SJCRH30 (cell line): Measurements from ENCODE around the gene RORC. TPM values are rescaled to one million over a fixed set of nuclear protein-coding genes. Genes with fewer than 3 reads are reported as not detected.

Experiments used
- DNase-seq, 2 experiments: peaks; one replicate each; pipeline ENCODE4 v3.0.0-alpha.2; 2015 to 2020
- H3K27ac ChIP-seq: fragments of 250-450 bp; sonication (Bioruptor Pico); 2 replicates; pipeline ENCODE4 v1.5.1; 2020; ENCODE audit warnings: mild to moderate bottlenecking, moderate library complexity
- H3K27me3 ChIP-seq: fragments of 250-450 bp; sonication (Bioruptor Pico); 2 replicates; pipeline ENCODE4 v1.5.1; 2020; ENCODE audit warnings: mild to moderate bottlenecking, moderate library complexity
- H3K36me3 ChIP-seq: fragments of 250-450 bp; sonication (Bioruptor Pico); 2 replicates; pipeline ENCODE4 v1.5.1; 2020; ENCODE audit warnings: mild to moderate bottlenecking, moderate library complexity
- H3K4me1 ChIP-seq: fragments of 250-450 bp; sonication (Bioruptor Pico); 2 replicates; pipeline ENCODE4 v1.5.1; 2020; ENCODE audit warnings: mild to moderate bottlenecking, moderate library complexity
- H3K4me3 ChIP-seq: fragments of 250-450 bp; sonication (Bioruptor Pico); 2 replicates; pipeline ENCODE4 v1.5.1; 2020; ENCODE audit warnings: mild to moderate bottlenecking, moderate library complexity
- H3K9me3 ChIP-seq: fragments of 250-450 bp; sonication (Bioruptor Pico); replicated peaks from 2 replicates; pipeline ENCODE4 v1.5.1; 2020; ENCODE audit warnings: mild to moderate bottlenecking, moderate library complexity
- total RNA-seq: library from RNA; depleted of rRNA; stranded (reverse); fragments of >200 nt; shearing (Covaris generic); gene quantifications from 2 replicates; pipeline ENCODE4 v1.2.3, GENCODE V29; 2014

The RORC gene
- total RNA-seq, 1 experiment from 2014 or later = not detected

DNA sequence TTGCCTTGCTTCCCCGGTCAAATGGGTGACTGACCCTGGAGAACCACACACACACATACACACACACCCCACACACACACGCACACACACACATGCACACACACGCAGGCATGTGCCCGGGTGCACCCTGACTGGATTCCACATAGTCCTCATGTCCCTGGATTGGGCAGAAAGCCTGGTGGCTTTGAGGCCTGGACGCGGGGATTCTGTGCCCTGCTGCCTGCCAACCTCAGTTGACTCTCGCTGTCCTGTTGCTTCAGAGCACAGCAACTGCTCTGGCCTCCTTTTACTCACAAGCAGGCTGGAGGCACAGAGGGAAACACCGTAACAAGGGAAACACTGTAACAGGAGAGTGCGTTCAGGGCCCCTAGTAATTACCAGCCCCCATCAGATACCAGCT is 6.4 kb downstream of the RORC start:
- DNase-seq = no peak
- Histone ChIP-seq H3K27ac (no peak overlapping the region), H3K27me3 (no peaks in the 10 kb centered on the region; the same call in 1 of the 2 replicates), H3K36me3 (no peaks in the 10 kb centered on the region), H3K4me3 (no peak overlapping the region), H3K4me1 (no peaks in the 10 kb centered on the region), H3K9me3 (no peaks in the 10 kb centered on the region)

DNA sequence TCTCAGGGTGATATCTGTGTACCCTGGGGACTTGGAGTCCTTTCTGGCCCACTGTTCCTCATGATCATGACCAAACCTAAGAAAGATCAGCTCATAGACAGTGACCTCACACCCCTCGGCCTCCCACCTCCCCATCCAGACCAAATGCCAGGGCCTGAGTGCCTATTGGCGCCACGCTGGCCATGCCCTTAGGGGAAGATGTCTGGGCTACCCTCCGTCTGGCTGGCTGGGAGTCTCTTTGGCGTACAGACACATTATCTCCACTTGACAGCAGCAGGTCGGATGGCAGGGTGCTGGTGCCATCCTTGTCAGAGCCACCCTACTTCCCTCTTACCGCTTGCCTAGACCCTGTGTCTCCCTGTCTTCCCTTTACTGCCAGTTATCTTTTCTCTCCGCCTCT is 8.4 kb downstream of the RORC start:
- H3K4me1 ChIP-seq = no peaks in the 10 kb centered on the region
- no peaks in the 10 kb centered on the region for H3K9me3 ChIP-seq
- H3K36me3 ChIP-seq = no peaks in the 10 kb centered on the region
- H3K4me3 ChIP-seq = no peak overlapping the region
- H3K27ac ChIP-seq = no peak overlapping the region
- H3K27me3 ChIP-seq = no peaks in the 10 kb centered on the region; the same call in 1 of the 2 replicates
- DNase-seq = no peak

DNA sequence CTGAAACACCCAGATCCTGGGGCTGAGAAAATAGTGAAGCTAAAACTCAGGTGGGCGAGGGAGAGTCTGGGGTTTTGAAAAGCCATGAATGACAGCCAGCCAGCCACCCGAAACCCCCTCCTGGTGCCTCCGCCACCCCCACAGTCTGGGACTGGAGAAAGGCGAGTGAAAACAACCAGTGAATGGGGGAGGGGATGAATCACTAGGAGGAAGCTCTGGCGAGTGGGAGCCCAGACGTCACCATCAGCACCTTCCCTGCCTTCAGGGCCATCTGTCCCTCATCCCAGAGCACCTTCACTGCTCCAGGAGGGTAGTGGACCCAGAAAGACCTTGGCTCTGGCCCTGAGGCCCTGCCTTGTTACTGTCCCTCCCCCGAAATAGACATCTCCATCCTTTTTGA is 9.2 kb downstream of the RORC start:
- Histone ChIP-seq H3K27ac (no peak overlapping the region), H3K4me3 (no peak overlapping the region)

DNA sequence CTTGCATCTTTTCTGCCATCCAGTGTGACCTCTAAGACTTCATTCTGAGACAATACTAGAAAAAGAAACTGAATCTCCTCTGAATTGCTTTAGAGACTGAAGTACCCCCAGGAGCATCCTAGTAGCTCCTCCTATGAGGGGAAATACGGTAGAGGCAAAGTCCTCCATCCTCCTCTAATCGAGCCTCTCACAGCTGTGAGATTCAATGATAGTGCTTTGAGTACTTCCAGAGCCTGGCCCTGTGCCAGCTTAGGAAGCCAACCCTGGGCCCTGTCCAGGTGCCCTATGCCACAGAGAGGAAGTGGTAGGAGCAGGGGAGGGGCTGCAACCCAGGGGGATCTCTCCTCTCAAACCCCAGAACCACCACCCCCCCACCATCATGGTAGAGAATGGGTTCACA is 10.7 kb downstream of the RORC start:
- peaks cover 6% of the 10 kb centered on the region; the same call in 1 of the 2 replicates for H3K27me3 ChIP-seq
- no peak overlapping the region for H3K27ac ChIP-seq
- H3K9me3 ChIP-seq = no peaks in the 10 kb centered on the region
- H3K36me3 ChIP-seq = no peaks in the 10 kb centered on the region
- H3K4me3 ChIP-seq = no peak overlapping the region
- H3K4me1 ChIP-seq = no peaks in the 10 kb centered on the region
- peak in 1 of 2 experiments; percentile 27 for DNase-seq

More for the DNA sequence above, 9.2 kb downstream of the RORC start:
- H3K36me3 ChIP-seq = no peaks in the 10 kb centered on the region
- H3K27me3 ChIP-seq = peaks cover 4% of the 10 kb centered on the region; the same call in 1 of the 2 replicates
- H3K9me3 ChIP-seq = no peaks in the 10 kb centered on the region
- no peaks in the 10 kb centered on the region for H3K4me1 ChIP-seq
- no peak for DNase-seq

DNA sequence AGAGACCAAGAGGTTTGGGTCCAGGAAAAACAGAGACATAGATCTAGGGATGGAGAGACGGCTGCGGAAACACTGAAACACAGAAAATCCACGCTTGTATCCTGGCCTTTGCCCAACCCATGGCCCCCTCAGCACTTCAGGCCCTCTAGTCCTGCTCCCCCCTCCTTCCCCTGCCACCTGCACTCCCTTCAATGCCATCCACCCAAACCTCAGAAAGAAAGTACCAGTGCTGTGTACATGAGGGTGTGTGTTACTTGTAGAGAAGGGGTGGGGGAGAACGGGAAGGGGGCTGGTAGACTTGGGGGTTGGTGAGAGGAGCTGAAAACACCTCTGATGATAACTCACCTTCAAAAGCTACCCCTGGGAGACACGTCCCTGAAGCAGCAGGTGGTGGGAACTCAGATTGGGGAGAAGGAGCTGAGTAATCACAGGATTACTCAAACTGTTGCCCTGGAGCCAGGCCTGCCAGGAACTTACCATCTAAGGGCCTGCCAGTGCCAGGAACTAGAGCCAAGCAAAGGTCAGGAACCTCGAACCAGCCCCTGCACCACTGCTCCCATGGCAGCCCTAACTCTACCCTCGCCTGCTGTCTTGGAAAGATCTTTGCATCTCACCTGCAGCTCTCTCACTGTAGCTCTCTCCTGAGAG is 11.5 kb downstream of the RORC start:
- no peak for DNase-seq
- H3K27me3 ChIP-seq = peaks cover 6% of the 10 kb centered on the region; the same call in 1 of the 2 replicates
- H3K4me1 ChIP-seq = no peaks in the 10 kb centered on the region
- no peak overlapping the region for H3K27ac ChIP-seq
- no peaks in the 10 kb centered on the region for H3K9me3 ChIP-seq
- no peaks in the 10 kb centered on the region for H3K36me3 ChIP-seq
- no peak overlapping the region for H3K4me3 ChIP-seq

DNA sequence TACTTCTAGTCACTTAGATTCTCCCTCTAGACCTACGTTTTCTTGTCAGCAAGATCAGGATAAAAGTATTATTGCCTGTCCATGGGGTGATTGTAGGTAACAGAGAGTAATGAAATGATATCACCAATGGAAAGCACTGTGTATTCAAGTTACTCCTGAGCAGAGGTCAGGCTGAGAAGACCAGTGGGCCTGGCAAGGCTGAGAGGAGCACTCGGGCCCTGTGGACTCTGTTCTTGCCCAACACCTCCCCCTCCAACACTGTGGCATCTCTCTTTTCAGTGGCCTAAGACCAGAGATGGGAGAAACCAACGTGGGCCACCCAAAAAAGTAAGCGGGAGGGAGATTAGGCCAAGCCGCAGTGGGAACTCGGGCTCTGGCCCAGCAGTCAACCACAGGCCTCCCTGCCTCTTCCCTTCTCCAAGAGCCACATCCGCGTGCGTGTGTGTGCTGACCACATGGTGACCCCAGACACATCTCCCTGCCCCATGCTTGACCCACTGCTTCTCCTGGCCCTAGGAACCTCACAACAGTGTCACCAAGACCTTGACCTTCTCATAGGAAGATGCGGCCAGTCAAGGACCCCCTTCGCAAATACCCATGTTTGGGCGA is 12.3 kb downstream of the RORC start:
- Histone ChIP-seq H3K9me3 (no peaks in the 10 kb centered on the region), H3K4me1 (no peaks in the 10 kb centered on the region), H3K36me3 (no peaks in the 10 kb centered on the region), H3K27ac (no peak overlapping the region), H3K4me3 (no peak overlapping the region), H3K27me3 (peaks cover 6% of the 10 kb centered on the region; the same call in 1 of the 2 replicates)
- no peak for DNase-seq

DNA sequence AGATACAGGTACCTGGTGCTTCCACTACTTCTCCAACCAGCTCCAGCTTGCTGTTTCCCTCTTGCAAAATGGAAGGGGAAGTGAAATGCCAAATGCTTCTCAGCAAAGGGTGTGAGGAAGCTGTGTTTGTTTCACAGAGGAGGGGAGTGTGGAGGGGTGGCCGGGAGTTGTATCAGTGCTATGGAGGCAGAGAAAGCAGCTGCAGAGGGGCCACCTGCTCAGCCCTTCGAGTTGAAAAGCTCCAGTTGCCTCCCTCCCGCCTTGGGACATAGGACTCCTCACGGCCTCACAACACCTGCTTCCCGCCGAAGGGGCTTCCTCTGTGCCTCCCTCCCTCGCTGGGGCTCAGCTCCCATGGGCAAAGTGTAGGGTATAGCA is 14.3 kb downstream of the RORC start:
- no peak overlapping the region for H3K4me3 ChIP-seq
- H3K9me3 ChIP-seq = no peaks in the 10 kb centered on the region
- peak; percentile 37 to 61 for DNase-seq
- no peak overlapping the region for H3K27ac ChIP-seq
- peaks cover 6% of the 10 kb centered on the region; the same call in 1 of the 2 replicates for H3K27me3 ChIP-seq
- H3K4me1 ChIP-seq = no peaks in the 10 kb centered on the region
- no peaks in the 10 kb centered on the region for H3K36me3 ChIP-seq

DNA sequence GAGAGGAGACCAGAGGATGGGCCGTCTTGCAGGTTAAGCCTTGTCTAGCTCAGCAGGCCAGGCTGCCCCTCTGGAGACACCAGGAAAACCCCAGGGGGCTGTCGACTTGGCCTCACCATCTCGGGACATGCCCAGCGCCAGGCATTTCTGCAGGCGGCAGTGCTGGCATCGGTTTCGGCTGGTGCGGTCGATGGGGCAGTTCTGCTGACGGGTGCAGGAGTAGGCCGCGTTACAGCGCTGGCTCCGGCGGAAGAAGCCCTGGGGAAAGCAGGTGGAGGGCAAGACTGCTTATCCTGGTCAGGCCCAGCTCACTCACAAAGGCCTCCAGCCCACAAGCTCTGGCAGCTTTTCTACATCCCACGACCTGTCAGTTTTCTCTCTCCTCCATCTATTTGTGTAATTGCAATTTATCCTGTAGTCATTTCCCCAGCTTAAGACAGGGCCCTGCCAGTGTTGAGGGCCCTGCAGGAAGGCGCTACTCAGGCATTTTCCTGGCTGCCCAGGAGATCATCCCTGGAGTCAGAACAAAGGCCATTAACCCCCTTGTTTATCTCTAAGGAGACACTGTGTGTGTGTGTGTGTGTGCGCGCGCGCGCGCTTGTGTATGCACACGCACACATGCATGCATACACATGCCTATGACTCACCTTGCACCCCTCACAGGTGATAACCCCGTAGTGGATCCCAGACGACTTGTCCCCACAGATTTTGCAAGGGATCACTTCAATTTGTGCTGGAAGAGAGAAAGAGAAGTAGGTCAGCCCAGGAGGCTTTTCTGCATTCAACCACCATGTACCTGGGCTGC is 14.9 kb downstream of the RORC start:
- H3K27ac ChIP-seq = no peak overlapping the region
- H3K27me3 ChIP-seq = peaks cover 6% of the 10 kb centered on the region; the same call in 1 of the 2 replicates
- no peaks in the 10 kb centered on the region for H3K36me3 ChIP-seq
- H3K9me3 ChIP-seq = no peaks in the 10 kb centered on the region
- no peak overlapping the region for H3K4me3 ChIP-seq
- no peak for DNase-seq
- H3K4me1 ChIP-seq = no peaks in the 10 kb centered on the region

DNA sequence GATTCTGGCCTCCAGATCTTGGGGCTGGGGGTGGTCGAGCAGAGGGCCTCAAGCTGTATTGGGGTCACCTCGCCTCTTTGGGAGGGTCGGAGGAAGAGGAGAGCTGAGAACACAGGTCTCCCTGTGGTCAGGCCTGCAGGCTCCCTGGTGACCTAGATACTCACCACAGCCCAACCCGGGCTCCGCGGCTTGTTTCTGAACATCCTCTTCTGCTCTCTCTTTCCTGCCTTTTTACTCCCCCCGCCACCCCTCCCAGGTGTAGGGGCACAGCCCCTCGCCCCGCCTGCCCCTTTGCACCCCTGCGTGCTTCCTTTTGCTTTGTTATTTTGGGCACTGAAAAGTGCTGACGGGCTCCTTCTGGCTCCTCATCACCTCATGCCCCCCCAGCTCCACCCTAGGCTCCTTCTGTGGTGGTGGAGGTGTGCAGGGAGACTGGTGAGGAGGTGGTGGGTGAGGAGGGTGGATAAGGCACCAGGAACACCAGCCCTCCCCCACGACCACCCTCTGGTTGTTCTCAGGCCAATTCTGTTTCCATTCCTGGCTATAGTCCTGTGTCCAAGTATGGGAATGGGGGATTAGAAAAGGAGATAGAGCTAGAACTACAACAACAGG is 15.8 kb downstream of the RORC start:
- H3K4me3 ChIP-seq = no peak overlapping the region
- 0 out of 2 replicates have a peak, but pooled peaks cover 2% of the 10 kb centered on the region for H3K4me1 ChIP-seq
- H3K27me3 ChIP-seq = peaks cover 6% of the 10 kb centered on the region; the same call in 1 of the 2 replicates
- H3K36me3 ChIP-seq = no peaks in the 10 kb centered on the region
- H3K9me3 ChIP-seq = no peaks in the 10 kb centered on the region
- DNase-seq = no peak
- no peak overlapping the region for H3K27ac ChIP-seq

DNA sequence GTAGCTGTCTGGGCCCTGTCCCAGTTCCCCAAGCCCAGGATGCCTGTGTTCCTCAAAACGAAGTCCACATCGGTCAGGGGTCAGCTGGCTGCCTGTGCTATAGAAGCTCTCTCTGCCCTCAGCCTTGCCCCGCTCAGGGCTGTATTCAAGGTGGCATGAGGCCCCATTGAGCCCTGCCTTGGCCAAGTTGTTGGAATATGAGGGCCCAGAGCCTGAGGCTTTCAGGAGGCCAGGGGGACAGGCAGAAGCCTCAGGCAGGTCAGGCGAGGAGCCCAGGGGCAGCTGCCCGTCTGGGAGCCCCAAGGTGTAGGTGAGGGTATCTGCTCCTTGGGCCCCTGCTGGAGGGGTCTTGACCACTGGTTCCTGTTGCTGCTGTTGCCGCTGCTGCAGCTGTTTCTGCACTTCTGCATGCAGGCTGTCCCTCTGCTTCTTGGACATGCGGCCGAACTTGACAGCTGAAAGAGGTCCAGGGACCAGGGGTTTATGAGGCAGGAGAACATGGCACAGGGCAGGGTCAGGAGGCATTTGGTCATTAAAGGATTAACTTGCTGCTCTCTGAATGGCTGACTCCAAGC is 16.5 kb downstream of the RORC start:
- Histone ChIP-seq H3K4me1 (0 out of 2 replicates have a peak, but pooled peaks cover 2% of the 10 kb centered on the region), H3K27ac (no peak overlapping the region), H3K9me3 (no peaks in the 10 kb centered on the region), H3K36me3 (no peaks in the 10 kb centered on the region), H3K4me3 (no peak overlapping the region), H3K27me3 (peaks cover 6% of the 10 kb centered on the region; the same call in 1 of the 2 replicates)
- DNase-seq = no peak

DNA sequence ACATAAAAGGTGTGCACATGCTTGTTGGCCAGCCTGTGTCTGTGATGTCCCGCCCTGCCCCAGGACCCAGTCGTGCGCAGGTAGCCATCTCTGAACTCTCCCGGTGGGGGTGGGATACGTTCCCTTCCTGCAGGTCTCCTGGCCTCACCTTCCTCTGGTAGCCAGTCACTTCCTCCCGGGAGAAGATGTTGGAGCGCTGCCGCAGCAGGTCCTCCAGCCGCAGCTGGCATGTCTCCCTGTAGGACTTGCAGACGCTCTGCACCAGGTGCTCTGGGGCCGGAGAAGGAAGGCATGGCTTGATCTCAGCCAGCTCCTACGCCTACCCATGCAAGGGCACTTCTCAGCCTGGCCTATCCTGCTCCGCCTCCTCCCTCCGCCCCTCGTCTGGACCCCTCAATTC is 17.2 kb downstream of the RORC start:
- Histone ChIP-seq H3K36me3 (no peaks in the 10 kb centered on the region), H3K27me3 (peaks cover 6% of the 10 kb centered on the region; the same call in 1 of the 2 replicates), H3K27ac (no peak overlapping the region), H3K4me1 (0 out of 2 replicates have a peak, but pooled peaks cover 2% of the 10 kb centered on the region), H3K4me3 (no peak overlapping the region), H3K9me3 (no peaks in the 10 kb centered on the region)
- no peak for DNase-seq

DNA sequence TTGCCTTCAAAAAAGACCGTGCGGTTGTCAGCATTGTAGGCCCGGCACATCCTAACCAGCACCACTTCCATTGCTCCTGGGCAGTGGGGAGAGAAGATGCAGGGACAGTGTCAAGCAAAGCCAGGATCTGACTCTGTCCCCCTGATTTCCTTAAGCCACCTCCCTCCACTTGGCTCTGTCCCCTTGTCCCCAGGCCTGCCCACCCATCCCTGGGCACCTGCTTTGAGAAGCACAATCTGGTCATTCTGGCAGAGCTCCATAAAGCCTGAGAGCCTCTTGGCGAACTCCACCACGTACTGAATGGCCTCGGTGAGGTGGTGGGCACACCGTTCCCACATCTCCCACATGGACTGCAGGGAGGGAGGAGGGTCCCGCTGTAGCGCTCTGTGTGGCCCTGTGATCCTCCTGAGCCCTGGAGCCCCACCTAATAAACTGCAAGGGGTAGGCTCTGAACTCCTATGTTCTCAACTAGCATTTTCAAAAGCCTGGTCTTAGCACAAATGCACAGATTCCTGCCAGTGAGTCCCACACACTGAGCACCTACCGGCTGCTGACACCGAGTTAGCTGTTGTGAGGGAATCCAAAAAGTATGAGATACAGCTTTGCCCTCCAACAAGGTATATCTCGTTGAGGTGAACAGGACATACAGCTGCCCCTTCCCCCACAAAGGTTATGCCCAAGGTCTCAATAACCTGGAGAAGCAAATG is 18.2 kb downstream of the RORC start:
- Histone ChIP-seq H3K9me3 (no peaks in the 10 kb centered on the region), H3K4me1 (0 out of 2 replicates have a peak, but pooled peaks cover 2% of the 10 kb centered on the region), H3K27me3 (peaks cover 6% of the 10 kb centered on the region; the same call in 1 of the 2 replicates), H3K36me3 (no peaks in the 10 kb centered on the region), H3K27ac (no peak overlapping the region), H3K4me3 (no peak overlapping the region)
- no peak for DNase-seq

DNA sequence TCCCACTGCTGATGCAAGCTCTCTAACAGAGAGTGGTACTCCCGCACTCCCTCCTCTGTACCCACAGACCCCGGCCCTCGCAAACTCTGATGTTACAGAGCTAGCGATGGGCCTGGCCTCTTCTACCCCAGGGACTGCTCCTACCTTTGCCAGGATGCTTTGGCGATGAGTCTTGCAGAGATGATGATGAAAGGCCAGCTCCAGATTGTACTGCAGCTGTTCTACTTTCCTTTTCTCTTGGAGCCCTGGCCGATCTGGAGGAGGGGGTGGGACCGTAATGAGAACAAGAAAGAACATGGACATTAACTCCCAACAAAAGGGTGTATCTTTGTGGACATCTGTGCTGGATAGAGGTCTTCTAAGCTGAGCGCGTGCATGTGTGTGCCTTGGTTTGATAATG is 20.4 kb downstream of the RORC start:
- H3K27ac ChIP-seq = no peak overlapping the region
- DNase-seq = no peak

More for the DNA sequence above, 20.4 kb downstream of the RORC start:
- Histone ChIP-seq H3K27me3 (no peaks in the 10 kb centered on the region), H3K36me3 (no peaks in the 10 kb centered on the region), H3K9me3 (no peaks in the 10 kb centered on the region), H3K4me1 (0 out of 2 replicates have a peak, but pooled peaks cover 2% of the 10 kb centered on the region), H3K4me3 (no peak overlapping the region)
